ENCODE data around the gene SLMAP. TPM values are rescaled to one million over a fixed set of nuclear protein-coding genes. Genes with fewer than 3 reads are reported as not detected.
A peak's percentile ranks its signal among the peaks of the same experiment; 100 is the strongest.

Gene SLMAP
- total and polyA plus RNA-seq, 2 of the 4 experiments (the other 2 are of a cell fraction), result 15.5 to 26.5 TPM

- Histone ChIP-seq H4K91ac (ENCODE audit: insufficient read depth, low read depth, low read length) (no peak overlapping the region), H2BK15ac (ENCODE audit: low read depth, low read length) (no peak overlapping the region), H3K23ac (ENCODE audit: low read depth, low read length) (no peak overlapping the region), H3K79me1 (ENCODE audit: low read depth in 1 of 2, low read length in 2 of 2) (peaks cover 19 to 56% of the 10 kb centered on the region in 2 experiments), H2BK120ac (ENCODE audit: low read depth, low read length) (no peak overlapping the region), H3K18ac (ENCODE audit: low read depth, low read length) (no peak overlapping the region), H2AK5ac (ENCODE audit: low read depth, low read length) (no peak overlapping the region), H3K14ac (replicated peaks; ENCODE audit: low read depth, low read length) (no peak overlapping the region), H3K27me3 (ENCODE audit: control insufficient read depth, insufficient read depth, low read length) (no peaks in the 10 kb centered on the region), H3K4me3 (ENCODE audit: insufficient read depth, low read depth, low read length) (no peak overlapping the region), H2BK5ac (ENCODE audit: low read depth, low read length, poor library complexity, severe bottlenecking) (no peak overlapping the region), H2AFZ (replicated peaks; ENCODE audit: low read length, poor library complexity) (peak overlapping the region; percentile 23), H2BK20ac (ENCODE audit: low read depth, low read length) (no peak overlapping the region), H3K4ac (ENCODE audit: low read depth, low read length) (no peak overlapping the region), H3K27ac (ENCODE audit: insufficient read depth, low read length) (no peak overlapping the region), H3K9me3 (ENCODE audit: control insufficient read depth, insufficient read depth, low read length) (no peaks in the 10 kb centered on the region), H3K9ac (ENCODE audit: low read depth, low read length) (no peak overlapping the region), H3K4me2 (ENCODE audit: low read depth, low read length) (no peak overlapping the region), H4K5ac (ENCODE audit: low read depth, low read length) (no peak overlapping the region), H2AK9ac (replicated peaks; ENCODE audit: low read depth, low read length, poor library complexity) (no peak overlapping the region), H3K56ac (ENCODE audit: extremely low read depth, insufficient read depth, low read length) (no peak overlapping the region), H4K20me1 (ENCODE audit: insufficient read depth, low read length) (peaks cover 36% of the 10 kb centered on the region), H4K8ac (ENCODE audit: low read depth in 2 of 2, low read length in 2 of 2) (no peak overlapping the region), H3K9me1 (ENCODE audit: insufficient read depth, low read length) (peaks cover 12% of the 10 kb centered on the region; the same call in 1 of the 2 replicates), H3K36me3 (ENCODE audit: control insufficient read depth, insufficient read depth, low read length) (no peaks in the 10 kb centered on the region), H3K4me1 (ENCODE audit: control insufficient read depth, insufficient read depth, low read length) (no peaks in the 10 kb centered on the region)
- POLR2A ChIA-PET (ENCODE audit: unreplicated experiment), result no interaction called here
- no TSS peak for BruUV-seq (replicated peaks)
- dilution Hi-C loops (cut with HindIII; ENCODE audit: low sequenced_read_pairs, unreplicated experiment) (no loop called here), in situ Hi-C loops (cut with MboI; ENCODE audit: low sequenced_read_pairs) (no loop called here), intact Hi-C loops (cut with micrococcal nuclease) (no loop called here)
- ATAC-seq (ENCODE audit: low read depth) (no peak), DNase-seq (no peak)
- CTCF ChIA-PET, result no interaction called here
- TF ChIP-seq, protein P1, sequence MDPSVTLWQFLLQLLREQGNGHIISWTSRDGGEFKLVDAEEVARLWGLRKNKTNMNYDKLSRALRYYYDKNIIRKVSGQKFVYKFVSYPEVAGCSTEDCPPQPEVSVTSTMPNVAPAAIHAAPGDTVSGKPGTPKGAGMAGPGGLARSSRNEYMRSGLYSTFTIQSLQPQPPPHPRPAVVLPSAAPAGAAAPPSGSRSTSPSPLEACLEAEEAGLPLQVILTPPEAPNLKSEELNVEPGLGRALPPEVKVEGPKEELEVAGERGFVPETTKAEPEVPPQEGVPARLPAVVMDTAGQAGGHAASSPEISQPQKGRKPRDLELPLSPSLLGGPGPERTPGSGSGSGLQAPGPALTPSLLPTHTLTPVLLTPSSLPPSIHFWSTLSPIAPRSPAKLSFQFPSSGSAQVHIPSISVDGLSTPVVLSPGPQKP (IDR thresholded peaks at IDR 0.05; ENCODE audit: borderline replicate concordance, low read depth, low read length), result no peak
- TF ChIP-seq USF2 (IDR thresholded peaks at IDR 0.05; ENCODE audit: low read depth, low read length) (no peak), CEBPB (IDR thresholded peaks at IDR 0.05; ENCODE audit: low read depth, low read length) (no peak), RCOR1 (IDR thresholded peaks at IDR 0.05; ENCODE audit: insufficient replicate concordance, low read length) (no peak)
- WGBS, 2 experiments (ENCODE audit: extremely low coverage in 2 of 2, insufficient read length in 1 of 2), result 100% methylated on average over 2 of the region's 5 CpGs; no CpG with 5 or more reads in 1 of the 2 experiments
Measured at GRCh38 chr3:57809609-57809968, 53.5 kb downstream of the SLMAP start.
